GM20000 (cell line): Measurements from ENCODE around the gene MVB12B.
A peak's percentile ranks its signal among the peaks of the same experiment; 100 is the strongest.

ENCODE experiments used
- DNase-seq: peaks from one replicate; pipeline ENCODE4 v3.0.0; 2012; ENCODE audit warnings: low spot score
- CTCF ChIP-seq: IDR thresholded peaks from 2 replicates; pipeline ENCODE4 v1.5.1; 2012; ENCODE audit warnings: mild to moderate bottlenecking, control low read depth; ENCODE audit errors: extremely low read depth, missing control alignments

Gene MVB12B

GRCh38 chr9:126463426-126463825, 136.8 kb downstream of the MVB12B start:
- DNase-seq = no peak
- no peak for TF ChIP-seq CTCF

GRCh38 chr9:126464694-126465441, 138.2 kb downstream of the MVB12B start:
- DNase-seq = no peak
- no peak for TF ChIP-seq CTCF

GRCh38 chr9:126465977-126466376, 139.3 kb downstream of the MVB12B start:
- TF ChIP-seq CTCF = no peak
- no peak for DNase-seq

GRCh38 chr9:126468141-126468825, 141.7 kb downstream of the MVB12B start:
- no peak for DNase-seq
- TF ChIP-seq CTCF = no peak

- TF ChIP-seq CTCF = no peak
- DNase-seq = peak; percentile 35
Observed at GRCh38 chr9:126470241-126470993, 143.8 kb downstream of the MVB12B start.

GRCh38 chr9:126471084-126471624, 144.5 kb downstream of the MVB12B start:
- no peak for TF ChIP-seq CTCF
- DNase-seq = peak; percentile 50
